Neural progenitor cell (in vitro differentiated cells): ENCODE results near the gene HAO2. TPM values are rescaled to one million over a fixed set of nuclear protein-coding genes. Genes with fewer than 3 reads are reported as not detected.
"Not testable (repeated sequence)": the region's sequence is repeated elsewhere in the genome, so short reads cannot be mapped to it uniquely, and the experiment has no call there.

Experiments
- DNase-seq: peaks from one replicate; pipeline ENCODE4 v3.0.0-alpha.2; 2016; ENCODE audit warnings: low spot score
- H2AFZ ChIP-seq: fragments of 200-600 bp; sonication (generic); replicated peaks from 2 replicates; pipeline ENCODE4 v1.6.1; 2016; ENCODE audit warnings: antibody characterized with exemption
- H3F3A ChIP-seq: fragments of 200-600 bp; sonication (generic); 2 replicates; pipeline ENCODE4 v1.6.1; 2016; ENCODE audit warnings: antibody characterized with exemption, low read depth
- H3K27ac ChIP-seq: fragments of 200-600 bp; sonication (generic); 2 replicates; pipeline ENCODE4 v1.5.1; 2016; ENCODE audit warnings: mild to moderate bottlenecking
- H3K27me3 ChIP-seq: fragments of 200-600 bp; sonication (generic); 2 replicates; pipeline ENCODE4 v1.6.1; 2016; ENCODE audit warnings: mild to moderate bottlenecking, moderate library complexity
- H3K36me3 ChIP-seq: fragments of 200-600 bp; sonication (generic); 2 replicates; pipeline ENCODE4 v1.5.1; 2016
- H3K4me1 ChIP-seq: fragments of 200-600 bp; sonication (generic); 2 replicates; pipeline ENCODE4 v1.6.1; 2016; ENCODE audit warnings: mixed run types
- H3K4me2 ChIP-seq: fragments of 200-600 bp; sonication (generic); 2 replicates; pipeline ENCODE4 v1.6.1; 2016
- H3K4me3 ChIP-seq: fragments of 200-600 bp; sonication (generic); 2 replicates; pipeline ENCODE4 v1.5.1; 2016
- H3K79me2 ChIP-seq: fragments of 200-600 bp; sonication (generic); 2 replicates; pipeline ENCODE4 v1.6.1; 2016; ENCODE audit warnings: low read depth
- H3K9ac ChIP-seq: fragments of 200-600 bp; sonication (generic); 2 replicates; pipeline ENCODE4 v1.6.1; 2016
- H3K9me3 ChIP-seq: fragments of 200-600 bp; sonication (generic); 2 replicates; pipeline ENCODE4 v1.5.1; 2016; ENCODE audit warnings: low read depth
- H4K20me1 ChIP-seq: fragments of 200-600 bp; sonication (generic); 2 replicates; pipeline ENCODE4 v1.6.1; 2016; ENCODE audit warnings: low read depth
- H3K27ac Mint-ChIP-seq: 3 replicates; pipeline ENCODE4 v1.8.0; 2021; ENCODE audit warnings: mixed read lengths
- H3K27me3 Mint-ChIP-seq: 2 replicates; pipeline ENCODE4 v1.8.0; 2022; ENCODE audit warnings: low read depth, mild to moderate bottlenecking, inconsistent platforms, moderate library complexity, mixed read lengths; ENCODE audit not compliant: insufficient read depth
- H3K36me3 Mint-ChIP-seq: 3 replicates; pipeline ENCODE4 v1.8.0; 2021; ENCODE audit warnings: mixed read lengths
- H3K4me1 Mint-ChIP-seq: 3 replicates; pipeline ENCODE4 v1.8.0; 2021; ENCODE audit warnings: mixed read lengths
- H3K4me3 Mint-ChIP-seq: 3 replicates; pipeline ENCODE4 v1.8.0; 2021; ENCODE audit warnings: mild to moderate bottlenecking, moderate library complexity, mixed read lengths
- H3K9me3 Mint-ChIP-seq: 3 replicates; pipeline ENCODE4 v1.8.0; 2020; ENCODE audit warnings: mixed read lengths
- EZH2 ChIP-seq: fragments of 200-600 bp; sonication (generic); IDR thresholded peaks from 2 replicates; pipeline ENCODE4 v1.6.1; 2017; ENCODE audit warnings: antibody characterized with exemption, mild to moderate bottlenecking, moderate library complexity
- EZH2phosphoT487 ChIP-seq: fragments of 200-600 bp; sonication (generic); IDR thresholded peaks from 2 replicates; pipeline ENCODE4 v1.6.1; 2017; ENCODE audit warnings: antibody characterized with exemption
- total RNA-seq: library from RNA; depleted of rRNA; stranded (reverse); fragments of >200 nt; gene quantifications from 2 replicates; pipeline ENCODE4 v1.2.3, GENCODE V29; 2015; ENCODE audit warnings: low replicate concordance
- TF ChIP-seq, protein P1 (sequence below): fragments of 200-600 bp; sonication (generic); IDR thresholded peaks from 2 replicates; pipeline ENCODE4 v1.5.1; 2017; ENCODE audit warnings: antibody characterized with exemption, mild to moderate bottlenecking

The HAO2 gene
- total RNA-seq, 1 donor from 2014 or later = not detected

DNA sequence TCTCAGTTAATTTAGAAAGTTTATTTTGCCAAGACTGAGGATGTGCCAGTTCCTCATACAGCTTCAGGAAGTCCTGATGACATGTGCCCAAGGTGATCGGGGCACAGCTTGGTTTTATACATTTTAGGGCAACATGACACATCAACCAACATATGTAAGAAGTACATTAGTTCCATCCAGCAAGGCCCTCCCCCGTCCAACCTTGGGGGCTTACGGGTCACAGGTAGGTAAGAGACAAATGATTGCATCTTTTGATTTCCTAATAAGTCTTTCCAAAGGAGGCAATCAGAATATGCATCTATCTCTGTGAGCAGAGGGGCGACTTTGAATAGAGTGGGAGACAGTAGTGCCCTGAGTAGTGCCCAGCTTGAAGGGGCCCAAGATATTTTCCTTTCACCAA is 19.6 kb upstream of the HAO2 start:
- Histone ChIP-seq H3K79me2 (no peaks in the 10 kb centered on the region), H4K20me1 (no peaks in the 10 kb centered on the region), H3K4me2 (no peak overlapping the region), H3K9ac (no peak overlapping the region), H3K4me1 (no peaks in the 10 kb centered on the region), H3K36me3 (no peaks in the 10 kb centered on the region), H3K27ac (no peak overlapping the region), H3F3A (no peaks in the 10 kb centered on the region), H3K9me3 (peaks cover 13% of the 10 kb centered on the region), H2AFZ (no peak overlapping the region), H3K27me3 (no peaks in the 10 kb centered on the region), H3K4me3 (no peak overlapping the region)
- Mint-ChIP-seq H3K27ac (no peak overlapping the region), H3K4me1 (no peaks in the 10 kb centered on the region), H3K9me3 (peaks cover 2% of the 10 kb centered on the region), H3K36me3 (no peaks in the 10 kb centered on the region), H3K27me3 (no peaks in the 10 kb centered on the region), H3K4me3 (no peak overlapping the region)
- no peak for TF ChIP-seq EZH2phosphoT487
- TF ChIP-seq, protein P1, sequence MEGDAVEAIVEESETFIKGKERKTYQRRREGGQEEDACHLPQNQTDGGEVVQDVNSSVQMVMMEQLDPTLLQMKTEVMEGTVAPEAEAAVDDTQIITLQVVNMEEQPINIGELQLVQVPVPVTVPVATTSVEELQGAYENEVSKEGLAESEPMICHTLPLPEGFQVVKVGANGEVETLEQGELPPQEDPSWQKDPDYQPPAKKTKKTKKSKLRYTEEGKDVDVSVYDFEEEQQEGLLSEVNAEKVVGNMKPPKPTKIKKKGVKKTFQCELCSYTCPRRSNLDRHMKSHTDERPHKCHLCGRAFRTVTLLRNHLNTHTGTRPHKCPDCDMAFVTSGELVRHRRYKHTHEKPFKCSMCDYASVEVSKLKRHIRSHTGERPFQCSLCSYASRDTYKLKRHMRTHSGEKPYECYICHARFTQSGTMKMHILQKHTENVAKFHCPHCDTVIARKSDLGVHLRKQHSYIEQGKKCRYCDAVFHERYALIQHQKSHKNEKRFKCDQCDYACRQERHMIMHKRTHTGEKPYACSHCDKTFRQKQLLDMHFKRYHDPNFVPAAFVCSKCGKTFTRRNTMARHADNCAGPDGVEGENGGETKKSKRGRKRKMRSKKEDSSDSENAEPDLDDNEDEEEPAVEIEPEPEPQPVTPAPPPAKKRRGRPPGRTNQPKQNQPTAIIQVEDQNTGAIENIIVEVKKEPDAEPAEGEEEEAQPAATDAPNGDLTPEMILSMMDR = no peak
- no peak for TF ChIP-seq EZH2
- no peak for DNase-seq

DNA sequence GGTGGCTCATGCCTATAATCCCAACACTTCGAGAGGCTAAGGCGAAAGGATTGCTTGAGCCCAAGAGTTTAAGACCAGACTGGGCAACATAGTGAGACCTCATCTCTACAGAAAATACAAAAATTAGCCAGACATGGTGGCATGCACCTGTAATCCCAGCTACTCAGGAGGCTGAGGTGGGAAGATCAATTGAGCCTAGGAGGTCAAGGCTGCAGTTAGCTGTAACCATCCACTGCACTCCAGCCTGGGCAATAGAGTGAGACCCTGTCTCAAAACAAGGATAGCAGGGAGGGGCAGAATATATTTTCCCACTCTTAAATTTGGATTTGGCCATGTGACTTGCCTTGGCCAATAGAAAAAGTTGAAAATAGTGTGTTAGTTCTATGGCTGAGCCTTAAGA is 17.7 kb upstream of the HAO2 start:
- not testable (repeated sequence) for H3K36me3 Mint-ChIP-seq, H3K9me3 Mint-ChIP-seq, DNase-seq, H3K27ac ChIP-seq, H3F3A ChIP-seq, H2AFZ ChIP-seq, H3K4me3 Mint-ChIP-seq, H3K4me1 Mint-ChIP-seq, H3K4me1 ChIP-seq, H3K27me3 ChIP-seq, H4K20me1 ChIP-seq, H3K9me3 ChIP-seq, H3K27me3 Mint-ChIP-seq, H3K4me2 ChIP-seq, H3K27ac Mint-ChIP-seq, H3K36me3 ChIP-seq, H3K9ac ChIP-seq, H3K4me3 ChIP-seq, H3K79me2 ChIP-seq

DNA sequence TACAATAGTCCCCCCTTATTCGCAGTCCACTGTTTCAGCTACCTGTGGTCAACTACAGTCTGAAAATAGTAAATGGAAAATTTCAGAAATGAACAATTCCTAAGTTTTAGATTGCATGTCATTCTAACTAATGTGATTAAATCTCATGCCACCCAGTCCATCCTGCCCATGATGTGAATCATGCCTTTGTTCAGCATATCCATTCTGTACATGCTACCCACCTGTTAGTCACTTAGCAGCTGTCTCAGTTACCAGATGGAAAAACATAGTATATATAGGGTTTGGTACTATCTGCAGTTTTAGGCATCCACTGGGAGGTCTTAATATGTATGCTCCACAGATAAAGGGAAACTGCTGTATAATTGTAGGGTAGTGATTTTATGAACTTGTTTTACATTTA is 16.6 kb upstream of the HAO2 start:
- Histone ChIP-seq H2AFZ (no peak overlapping the region), H3K4me1 (no peaks in the 10 kb centered on the region), H3K9me3 (no peaks in the 10 kb centered on the region), H3K4me3 (no peak overlapping the region), H3K27me3 (no peaks in the 10 kb centered on the region), H3K9ac (no peak overlapping the region), H3F3A (no peaks in the 10 kb centered on the region), H3K27ac (no peak overlapping the region), H3K4me2 (no peak overlapping the region), H4K20me1 (no peaks in the 10 kb centered on the region), H3K36me3 (no peaks in the 10 kb centered on the region), H3K79me2 (no peaks in the 10 kb centered on the region)
- Mint-ChIP-seq H3K4me3 (no peak overlapping the region), H3K9me3 (no peaks in the 10 kb centered on the region), H3K27ac (no peak overlapping the region), H3K36me3 (no peaks in the 10 kb centered on the region), H3K4me1 (no peaks in the 10 kb centered on the region), H3K27me3 (no peaks in the 10 kb centered on the region)
- no peak for DNase-seq
- TF ChIP-seq EZH2phosphoT487 = no peak
- no peak for TF ChIP-seq EZH2
- TF ChIP-seq, protein P1 = no peak

DNA sequence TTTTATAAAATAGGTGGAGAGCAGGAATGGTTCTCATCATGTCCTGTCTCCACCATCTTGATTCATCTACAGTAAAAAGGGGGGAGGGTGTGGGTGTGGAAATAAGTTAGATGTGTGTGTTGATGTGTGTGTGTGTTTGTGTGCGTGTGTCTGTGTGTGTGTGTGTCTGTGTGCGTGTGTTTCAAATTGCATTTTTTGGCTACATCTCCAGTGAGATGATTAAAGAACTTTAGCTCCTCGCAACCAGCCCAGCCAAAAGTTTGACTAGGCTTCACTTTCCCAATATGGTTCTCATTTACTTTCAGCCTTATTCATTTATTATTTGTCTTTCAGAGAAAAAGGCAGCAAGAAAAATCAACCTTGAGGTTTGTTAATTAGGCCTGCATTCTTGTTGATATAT is 14.7 kb upstream of the HAO2 start:
- H3F3A ChIP-seq = no peaks in the 10 kb centered on the region
- Mint-ChIP-seq H3K27ac (no peak overlapping the region), H3K27me3 (no peaks in the 10 kb centered on the region), H3K36me3 (no peaks in the 10 kb centered on the region), H3K4me1 (no peaks in the 10 kb centered on the region), H3K4me3 (no peak overlapping the region), H3K9me3 (no peaks in the 10 kb centered on the region)
- H3K36me3 ChIP-seq = no peaks in the 10 kb centered on the region
- H3K4me3 ChIP-seq = no peak overlapping the region
- H3K4me2 ChIP-seq = no peak overlapping the region
- no peak for DNase-seq
- no peaks in the 10 kb centered on the region for H3K79me2 ChIP-seq
- H3K9ac ChIP-seq = no peak overlapping the region
- no peak overlapping the region for H2AFZ ChIP-seq
- no peaks in the 10 kb centered on the region for H3K9me3 ChIP-seq
- no peak overlapping the region for H3K27ac ChIP-seq
- TF ChIP-seq, protein P1 = no peak
- TF ChIP-seq EZH2 = no peak
- TF ChIP-seq EZH2phosphoT487 = no peak
- no peaks in the 10 kb centered on the region for H3K4me1 ChIP-seq
- no peaks in the 10 kb centered on the region for H4K20me1 ChIP-seq
- no peaks in the 10 kb centered on the region for H3K27me3 ChIP-seq
